PFSK-1 (cell line): ENCODE data around the gene GNAI1.

Source experiments
- FOXP2 ChIP-seq: optimal IDR thresholded peaks from 2 replicates; pipeline ENCODE3; 2011; ENCODE audit warnings: borderline replicate concordance, control low read depth, inconsistent platforms; ENCODE audit not compliant: insufficient read depth; ENCODE audit errors: extremely low read length, extremely low read depth
- POLR2AphosphoS5 ChIP-seq: IDR thresholded peaks from 2 replicates; pipeline ENCODE4 v1.6.1; 2012; ENCODE audit warnings: low read depth, mild to moderate bottlenecking, control low read depth, low read length, moderate library complexity
- SIN3A ChIP-seq: IDR thresholded peaks from 2 replicates; pipeline ENCODE4 v1.6.1; 2012; ENCODE audit warnings: mild to moderate bottlenecking, low read length, moderate library complexity, borderline replicate concordance; ENCODE audit not compliant: insufficient read depth
- TAF1 ChIP-seq: IDR thresholded peaks from 2 replicates; pipeline ENCODE4 v1.6.1; 2012; ENCODE audit warnings: low read length, control low read depth, borderline replicate concordance; ENCODE audit not compliant: insufficient read depth
- TF ChIP-seq, protein P1 (sequence below), 2 experiments: IDR thresholded peaks; 2 replicates each; pipeline versions ENCODE4 v1.6.1 to v1.8.0; 2011 to 2012; ENCODE audit warnings: low read depth in 2 of 2, low read length in 2 of 2, control low read depth in 1 of 2, inconsistent platforms in 1 of 2, mild to moderate bottlenecking in 1 of 2, moderate library complexity in 1 of 2; ENCODE audit not compliant: insufficient read depth in 1 of 2

Gene GNAI1

DNA sequence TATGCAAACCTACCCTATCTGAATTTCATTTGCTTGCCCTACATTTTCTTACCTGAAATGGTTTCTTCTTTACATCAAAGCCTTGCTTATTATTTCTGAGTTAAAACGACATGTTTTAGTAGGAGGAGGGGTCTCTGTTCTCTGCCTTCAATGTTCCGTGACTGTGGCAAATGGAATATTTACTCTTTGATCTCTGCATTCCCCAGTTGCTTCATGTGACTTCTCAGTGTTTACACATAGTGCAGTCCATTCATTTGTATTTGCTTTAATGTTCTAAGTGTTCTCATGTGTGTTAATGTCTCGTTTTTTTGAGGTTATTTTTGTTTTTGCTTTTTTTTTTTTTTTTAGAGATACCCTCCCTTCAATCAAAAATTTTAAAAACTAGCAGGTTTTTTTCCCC lies 75.8 kb downstream of the GNAI1 start:
- TF ChIP-seq, protein P1, sequence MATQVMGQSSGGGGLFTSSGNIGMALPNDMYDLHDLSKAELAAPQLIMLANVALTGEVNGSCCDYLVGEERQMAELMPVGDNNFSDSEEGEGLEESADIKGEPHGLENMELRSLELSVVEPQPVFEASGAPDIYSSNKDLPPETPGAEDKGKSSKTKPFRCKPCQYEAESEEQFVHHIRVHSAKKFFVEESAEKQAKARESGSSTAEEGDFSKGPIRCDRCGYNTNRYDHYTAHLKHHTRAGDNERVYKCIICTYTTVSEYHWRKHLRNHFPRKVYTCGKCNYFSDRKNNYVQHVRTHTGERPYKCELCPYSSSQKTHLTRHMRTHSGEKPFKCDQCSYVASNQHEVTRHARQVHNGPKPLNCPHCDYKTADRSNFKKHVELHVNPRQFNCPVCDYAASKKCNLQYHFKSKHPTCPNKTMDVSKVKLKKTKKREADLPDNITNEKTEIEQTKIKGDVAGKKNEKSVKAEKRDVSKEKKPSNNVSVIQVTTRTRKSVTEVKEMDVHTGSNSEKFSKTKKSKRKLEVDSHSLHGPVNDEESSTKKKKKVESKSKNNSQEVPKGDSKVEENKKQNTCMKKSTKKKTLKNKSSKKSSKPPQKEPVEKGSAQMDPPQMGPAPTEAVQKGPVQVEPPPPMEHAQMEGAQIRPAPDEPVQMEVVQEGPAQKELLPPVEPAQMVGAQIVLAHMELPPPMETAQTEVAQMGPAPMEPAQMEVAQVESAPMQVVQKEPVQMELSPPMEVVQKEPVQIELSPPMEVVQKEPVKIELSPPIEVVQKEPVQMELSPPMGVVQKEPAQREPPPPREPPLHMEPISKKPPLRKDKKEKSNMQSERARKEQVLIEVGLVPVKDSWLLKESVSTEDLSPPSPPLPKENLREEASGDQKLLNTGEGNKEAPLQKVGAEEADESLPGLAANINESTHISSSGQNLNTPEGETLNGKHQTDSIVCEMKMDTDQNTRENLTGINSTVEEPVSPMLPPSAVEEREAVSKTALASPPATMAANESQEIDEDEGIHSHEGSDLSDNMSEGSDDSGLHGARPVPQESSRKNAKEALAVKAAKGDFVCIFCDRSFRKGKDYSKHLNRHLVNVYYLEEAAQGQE (IDR thresholded peaks at IDR 0.05; ENCODE audit: insufficient read depth in 1 of 2, low read depth in 2 of 2, low read length in 2 of 2): no peak
- no peak for TF ChIP-seq SIN3A
- no peak for TF ChIP-seq FOXP2
- TF ChIP-seq POLR2AphosphoS5: no peak
- no peak for TF ChIP-seq TAF1

DNA sequence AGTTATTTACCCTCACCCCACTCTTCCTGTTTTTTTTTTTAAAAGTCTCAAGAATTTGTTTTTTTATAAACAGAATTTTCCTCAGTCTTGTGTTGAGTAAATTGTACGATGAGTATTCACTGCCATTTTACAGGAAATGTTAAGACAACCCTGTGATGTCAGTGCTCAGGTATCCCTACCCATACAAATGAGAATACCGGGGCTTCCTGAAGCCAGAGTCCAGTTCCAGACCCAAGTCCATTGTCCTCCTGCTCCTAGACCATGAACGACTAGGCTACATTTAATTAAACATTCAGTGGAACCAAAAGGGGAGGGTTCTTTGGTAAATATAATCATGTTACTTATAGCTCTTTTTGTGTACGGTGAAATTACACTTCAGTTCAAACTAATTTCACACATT lies 79.2 kb downstream of the GNAI1 start:
- TF ChIP-seq TAF1 (no peak), POLR2AphosphoS5 (no peak), SIN3A (no peak), FOXP2 (no peak)
- TF ChIP-seq, protein P1 (IDR thresholded peaks at IDR 0.05; ENCODE audit: insufficient read depth in 1 of 2, low read depth in 2 of 2, low read length in 2 of 2): no peak

DNA sequence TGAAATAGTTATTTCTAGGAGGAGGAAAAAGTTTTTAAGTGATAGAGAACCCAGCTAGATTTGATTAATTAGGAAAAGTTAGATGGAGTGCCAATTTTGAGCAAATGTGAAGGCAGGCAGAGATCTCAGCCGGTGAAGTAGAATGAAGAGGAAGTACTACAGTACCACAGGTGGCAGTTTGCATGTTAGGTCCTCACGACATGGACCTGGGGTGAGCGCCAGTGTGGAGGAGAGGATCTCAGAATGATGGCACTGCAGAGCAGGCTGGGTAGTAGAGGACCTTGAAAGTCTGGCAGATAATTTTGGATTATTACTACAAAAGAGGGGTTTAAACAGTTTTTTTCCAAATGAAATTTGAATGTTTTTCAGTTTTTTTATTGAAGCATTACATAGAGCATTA lies 81.1 kb downstream of the GNAI1 start:
- TF ChIP-seq TAF1: no peak
- TF ChIP-seq, protein P1 (IDR thresholded peaks at IDR 0.05; ENCODE audit: insufficient read depth in 1 of 2, low read depth in 2 of 2, low read length in 2 of 2): no peak
- TF ChIP-seq FOXP2: no peak
- no peak for TF ChIP-seq SIN3A
- TF ChIP-seq POLR2AphosphoS5: no peak

DNA sequence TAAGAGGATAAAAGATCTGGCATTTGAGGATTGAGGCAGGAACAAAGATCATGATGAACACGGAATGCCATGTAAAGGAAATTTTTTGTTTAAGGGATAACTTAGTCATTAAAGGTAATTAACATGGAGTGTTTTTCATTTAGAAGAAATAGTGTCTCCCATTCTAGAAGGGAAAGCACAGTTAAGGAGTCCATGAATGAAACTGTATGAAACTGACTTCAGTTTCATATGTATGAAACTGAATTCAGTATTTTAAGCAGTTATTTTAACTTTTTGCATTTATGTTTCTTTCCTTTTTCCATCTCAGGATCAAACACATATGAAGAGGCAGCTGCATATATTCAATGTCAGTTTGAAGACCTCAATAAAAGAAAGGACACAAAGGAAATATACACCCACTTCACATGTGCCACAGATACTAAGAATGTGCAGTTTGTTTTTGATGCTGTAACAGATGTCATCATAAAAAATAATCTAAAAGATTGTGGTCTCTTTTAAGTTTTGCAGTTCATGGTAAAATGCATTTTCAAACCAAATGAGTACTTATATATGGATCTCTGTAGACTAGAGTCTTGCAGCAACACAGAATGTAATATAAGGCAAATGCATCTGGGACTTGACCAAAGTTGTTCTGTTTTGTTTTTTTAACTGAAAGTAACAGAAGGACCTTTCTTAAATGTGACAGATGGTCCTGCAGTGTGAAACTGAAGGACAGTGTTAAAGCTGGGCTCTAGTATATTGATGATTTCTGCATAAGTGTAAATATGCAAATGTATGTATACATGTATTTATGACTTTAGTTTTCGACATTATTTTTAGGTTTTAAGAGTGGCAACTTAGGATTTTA lies 82.6 kb downstream of the GNAI1 start:
- TF ChIP-seq TAF1 (no peak), FOXP2 (no peak), SIN3A (no peak), POLR2AphosphoS5 (no peak)
- TF ChIP-seq, protein P1 (IDR thresholded peaks at IDR 0.05; ENCODE audit: insufficient read depth in 1 of 2, low read depth in 2 of 2, low read length in 2 of 2): no peak
